Measurements from ENCODE around the gene ANKK1. TPM values are rescaled to one million over a fixed set of nuclear protein-coding genes. Genes with fewer than 3 reads are reported as not detected.

Gene ANKK1
- total RNA-seq, 4 donors from 2014 or later, result 0.30 to 2.1 (median 1.7) TPM

DNA sequence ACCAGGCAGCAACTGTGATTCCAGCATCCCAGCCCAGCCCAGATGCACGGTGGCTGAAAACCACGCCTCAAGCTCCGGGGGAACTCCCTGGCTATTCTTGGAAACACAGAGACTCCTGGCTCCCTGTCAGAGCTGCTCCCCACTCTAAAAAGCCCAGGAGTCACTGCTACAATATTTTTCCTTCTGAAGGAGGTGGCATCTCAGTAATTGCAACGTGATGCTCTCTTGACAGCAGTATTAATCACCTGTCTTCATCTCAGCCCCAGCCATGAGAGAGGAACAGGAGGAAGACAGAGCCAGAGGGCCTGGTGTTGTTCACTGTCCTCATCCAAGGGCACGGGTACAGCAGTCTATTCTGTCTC lies 60.7 kb downstream of the ANKK1 start:
- H3K9me3 ChIP-seq, result no peaks in the 10 kb centered on the region
- 70 to 75% methylated on average over 5 of the region's 5 CpGs for WGBS, 2 donors
- H3K4me3 ChIP-seq, result no peak overlapping the region
- no peak overlapping the region for H3K27ac ChIP-seq
- TF ChIP-seq, protein P1, sequence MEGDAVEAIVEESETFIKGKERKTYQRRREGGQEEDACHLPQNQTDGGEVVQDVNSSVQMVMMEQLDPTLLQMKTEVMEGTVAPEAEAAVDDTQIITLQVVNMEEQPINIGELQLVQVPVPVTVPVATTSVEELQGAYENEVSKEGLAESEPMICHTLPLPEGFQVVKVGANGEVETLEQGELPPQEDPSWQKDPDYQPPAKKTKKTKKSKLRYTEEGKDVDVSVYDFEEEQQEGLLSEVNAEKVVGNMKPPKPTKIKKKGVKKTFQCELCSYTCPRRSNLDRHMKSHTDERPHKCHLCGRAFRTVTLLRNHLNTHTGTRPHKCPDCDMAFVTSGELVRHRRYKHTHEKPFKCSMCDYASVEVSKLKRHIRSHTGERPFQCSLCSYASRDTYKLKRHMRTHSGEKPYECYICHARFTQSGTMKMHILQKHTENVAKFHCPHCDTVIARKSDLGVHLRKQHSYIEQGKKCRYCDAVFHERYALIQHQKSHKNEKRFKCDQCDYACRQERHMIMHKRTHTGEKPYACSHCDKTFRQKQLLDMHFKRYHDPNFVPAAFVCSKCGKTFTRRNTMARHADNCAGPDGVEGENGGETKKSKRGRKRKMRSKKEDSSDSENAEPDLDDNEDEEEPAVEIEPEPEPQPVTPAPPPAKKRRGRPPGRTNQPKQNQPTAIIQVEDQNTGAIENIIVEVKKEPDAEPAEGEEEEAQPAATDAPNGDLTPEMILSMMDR (IDR thresholded peaks at IDR 0.05), result no peak
- no peak for TF ChIP-seq EP300 (IDR thresholded peaks at IDR 0.05)
- TF ChIP-seq POLR2A (IDR thresholded peaks at IDR 0.05), result no peak
- peaks cover 0 to 7% of the 10 kb centered on the region in 2 donors for H3K27me3 ChIP-seq
- H3K4me1 ChIP-seq, result no peaks in the 10 kb centered on the region
- H3K36me3 ChIP-seq, result no peaks in the 10 kb centered on the region
- DNase-seq (ENCODE audit: low spot score in 2 of 2), result no peak

DNA sequence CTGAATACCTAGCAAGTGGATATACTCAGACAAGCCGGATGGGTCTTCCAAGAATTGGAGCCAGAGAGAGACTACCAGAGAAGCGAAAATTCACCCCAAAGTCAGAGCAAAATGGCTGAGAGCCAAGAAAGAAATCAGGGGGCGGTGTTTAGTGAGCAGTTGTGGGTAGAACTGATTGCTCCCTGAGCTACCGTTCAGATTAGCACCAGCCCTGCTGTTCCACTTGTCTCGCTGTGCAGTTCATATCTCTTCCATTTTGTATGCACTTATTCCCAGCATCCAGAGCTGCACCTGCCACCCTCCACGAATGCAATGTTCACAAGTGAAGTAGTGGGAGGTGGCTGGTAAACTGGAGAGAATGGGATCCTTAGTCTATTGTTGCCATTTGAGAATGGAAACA lies 62.2 kb downstream of the ANKK1 start:
- TF ChIP-seq POLR2A (IDR thresholded peaks at IDR 0.05) (no peak), EP300 (IDR thresholded peaks at IDR 0.05) (no peak)
- TF ChIP-seq, protein P1 (IDR thresholded peaks at IDR 0.05), result no peak
- H3K36me3 ChIP-seq, result no peaks in the 10 kb centered on the region
- WGBS, 2 donors, result 63 to 67% methylated on average over 6 of the region's 6 CpGs
- no peak overlapping the region for H3K27ac ChIP-seq
- no peak overlapping the region for H3K4me3 ChIP-seq
- no peak for DNase-seq (ENCODE audit: low spot score in 2 of 2)
- no peaks in the 10 kb centered on the region for H3K9me3 ChIP-seq
- peaks cover 0 to 7% of the 10 kb centered on the region in 2 donors for H3K27me3 ChIP-seq
- no peaks in the 10 kb centered on the region for H3K4me1 ChIP-seq

Small RNA genes lying within 50 kb of the gene (small RNA-seq; reads per million reads assigned to genes)
- not detected for gene MIR4301

Other genes starting within 250 kb of the ANKK1 start
- gene TTC12, start 73.2 kb upstream of the ANKK1 start, total RNA-seq, result 10 to 100 TPM; 10.2 to 29.7 (median 23.9) TPM
- gene DRD2, start 87.6 kb downstream of the ANKK1 start, total RNA-seq, result 1 to 10 TPM in 2 of 4 donors, under 1 TPM in 1, not detected in 1; 0.39 to 4.5 (median 1.3) TPM